ENCODE results near the gene EFNA5.

The EFNA5 gene

GRCh38 chr5:107633171-107633901, 37.4 kb downstream of the EFNA5 start:
- no peak overlapping the region for H3K4me3 ChIP-seq (replicated peaks; ENCODE audit: low read depth, low read length)
- no peak for TF ChIP-seq CTCF (IDR thresholded peaks at IDR 0.05; ENCODE audit: low read length, missing control alignments)
- DNase-seq (ENCODE audit: low read depth) = peak; percentile 29

- no peak for DNase-seq (ENCODE audit: low read depth)
- no peak for TF ChIP-seq CTCF (IDR thresholded peaks at IDR 0.05; ENCODE audit: low read length, missing control alignments)
- no peak overlapping the region for H3K4me3 ChIP-seq (replicated peaks; ENCODE audit: low read depth, low read length)
These were observed 38.9 kb downstream of the EFNA5 start for GRCh38 chr5:107631805-107632362.

GRCh38 chr5:107630184-107630583, 40.6 kb downstream of the EFNA5 start:
- DNase-seq (ENCODE audit: low read depth) = no peak
- no peak for TF ChIP-seq CTCF (IDR thresholded peaks at IDR 0.05; ENCODE audit: low read length, missing control alignments)
- H3K4me3 ChIP-seq (replicated peaks; ENCODE audit: low read depth, low read length) = no peak overlapping the region

GRCh38 chr5:107624235-107624634, 46.5 kb downstream of the EFNA5 start:
- no peak overlapping the region for H3K4me3 ChIP-seq (replicated peaks; ENCODE audit: low read depth, low read length)
- TF ChIP-seq CTCF (IDR thresholded peaks at IDR 0.05; ENCODE audit: low read length, missing control alignments) = no peak
- DNase-seq (ENCODE audit: low read depth) = no peak

GRCh38 chr5:107621089-107621488, 49.6 kb downstream of the EFNA5 start:
- DNase-seq (ENCODE audit: low read depth) = no peak
- no peak for TF ChIP-seq CTCF (IDR thresholded peaks at IDR 0.05; ENCODE audit: low read length, missing control alignments)
- no peak overlapping the region for H3K4me3 ChIP-seq (replicated peaks; ENCODE audit: low read depth, low read length)

GRCh38 chr5:107619781-107620180, 51.0 kb downstream of the EFNA5 start:
- no peak overlapping the region for H3K4me3 ChIP-seq (replicated peaks; ENCODE audit: low read depth, low read length)
- DNase-seq (ENCODE audit: low read depth) = no peak
- TF ChIP-seq CTCF (IDR thresholded peaks at IDR 0.05; ENCODE audit: low read length, missing control alignments) = no peak

- peak; percentile 20 for DNase-seq (ENCODE audit: low read depth)
- no peak overlapping the region for H3K4me3 ChIP-seq (replicated peaks; ENCODE audit: low read depth, low read length)
- no peak for TF ChIP-seq CTCF (IDR thresholded peaks at IDR 0.05; ENCODE audit: low read length, missing control alignments)
These were observed 52.5 kb downstream of the EFNA5 start for GRCh38 chr5:107618242-107618641.
